ENCODE measurements around the gene CST4.
A peak's percentile ranks its signal among the peaks of the same experiment; 100 is the strongest.
"Not testable (repeated sequence)": the region's sequence is repeated elsewhere in the genome, so short reads cannot be mapped to it uniquely, and the experiment has no call there.

Gene CST4

DNA sequence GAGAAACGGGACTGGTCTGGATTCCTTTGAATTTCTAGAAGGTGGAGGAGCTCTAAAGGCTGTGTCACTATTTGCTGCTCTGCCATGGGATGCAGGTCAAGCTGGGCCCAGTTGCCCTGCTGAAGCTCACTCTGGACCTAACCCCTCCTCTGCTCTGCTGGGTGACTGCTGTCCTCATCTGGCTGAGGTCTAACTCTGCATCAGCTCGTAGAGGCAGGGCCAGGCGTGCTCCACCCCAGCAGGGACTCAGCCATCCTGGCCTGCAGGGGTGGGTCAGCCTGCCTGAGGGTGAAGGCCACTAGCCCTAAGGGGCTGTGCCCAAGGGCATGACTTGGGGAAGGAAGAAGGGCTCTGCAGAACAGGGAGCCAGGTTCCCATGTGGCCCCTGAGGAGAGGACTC, 852 bp downstream of the CST4 start:
- no peak for DNase-seq (ENCODE audit: low spot score)

DNA sequence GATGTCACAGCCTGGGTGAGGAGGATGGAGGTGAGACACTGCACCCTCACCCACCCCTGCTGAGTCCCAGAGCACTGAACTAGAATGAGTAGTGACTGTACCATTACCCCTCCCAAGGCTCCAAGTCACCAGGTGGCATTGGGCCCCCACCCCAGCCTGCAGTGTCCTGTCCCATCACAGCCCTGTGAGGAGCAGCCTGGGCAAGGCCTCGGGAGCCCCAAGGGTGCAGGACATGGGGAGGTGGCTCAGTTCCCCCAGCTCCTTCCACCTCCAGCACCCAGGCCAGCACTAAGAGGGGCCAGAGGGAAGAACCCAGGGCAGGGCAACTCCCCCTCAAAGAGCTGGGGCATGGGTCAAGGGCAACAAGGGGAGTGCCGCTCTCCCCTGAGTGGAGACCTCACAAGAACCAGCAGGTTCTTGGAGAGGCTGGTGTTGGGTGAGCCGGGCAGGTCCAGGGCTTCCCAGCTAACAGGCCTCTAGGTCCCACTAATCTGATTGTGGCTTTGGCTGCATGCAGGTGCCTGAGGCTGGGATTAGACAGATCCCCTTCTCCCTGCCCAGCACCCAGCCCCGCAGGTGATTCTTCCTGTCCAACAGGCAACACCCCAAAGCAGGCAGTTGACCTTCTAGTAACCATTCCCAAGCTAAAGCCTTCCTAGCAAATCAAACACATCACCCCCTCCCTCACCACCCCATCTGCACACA, 2.6 kb downstream of the CST4 start:
- no peak for DNase-seq (ENCODE audit: low spot score)

GRCh38 chr20:23685529-23685896, 3.3 kb downstream of the CST4 start:
- not testable (repeated sequence) for DNase-seq (ENCODE audit: low spot score)

GRCh38 chr20:23684261-23684660, 4.6 kb downstream of the CST4 start:
- DNase-seq (ENCODE audit: low spot score), result no peak

DNA sequence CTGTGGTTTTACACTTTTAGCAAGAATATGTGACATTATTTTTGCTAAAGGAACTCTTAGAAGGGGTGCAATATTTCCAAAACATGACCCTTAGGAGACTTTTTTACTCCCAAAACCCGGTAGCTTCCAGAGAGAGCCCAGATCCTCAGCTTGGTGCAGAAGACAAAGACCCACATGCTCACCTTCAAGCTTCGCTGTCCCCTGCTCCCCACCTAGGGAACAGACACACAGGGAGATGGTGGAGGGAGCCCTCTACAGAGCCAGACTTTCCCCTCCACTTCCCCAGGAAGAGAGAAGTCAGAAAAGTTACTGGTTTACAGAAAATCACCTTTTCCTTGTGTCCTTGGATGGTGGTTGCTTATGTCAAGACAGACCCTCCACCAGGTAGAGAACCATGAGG, 5.0 kb downstream of the CST4 start:
- no peak for DNase-seq (ENCODE audit: low spot score)

DNA sequence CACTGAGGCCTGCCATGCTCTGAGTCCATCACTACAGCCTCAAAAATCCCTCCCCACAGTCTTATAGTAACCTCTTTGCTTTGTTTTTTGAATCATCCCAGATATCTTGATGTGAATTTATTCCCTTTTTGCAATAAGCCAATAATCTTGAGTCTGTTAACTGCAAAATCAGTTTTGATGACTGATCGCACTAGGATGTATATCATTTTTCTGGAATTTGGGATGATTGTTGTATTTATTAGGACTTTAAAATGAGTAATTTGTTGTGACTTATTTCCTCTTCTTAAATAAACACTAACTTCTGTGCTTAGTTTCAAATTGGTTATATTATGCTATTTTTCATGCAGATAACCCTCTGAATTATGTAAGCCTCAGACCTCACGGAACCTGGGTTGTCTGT, 5.6 kb downstream of the CST4 start:
- no peak for DNase-seq (ENCODE audit: low spot score)

GRCh38 chr20:23680146-23680545, 8.7 kb downstream of the CST4 start:
- DNase-seq (ENCODE audit: low spot score), result no peak

GRCh38 chr20:23679133-23680092, 9.4 kb downstream of the CST4 start:
- no peak for DNase-seq (ENCODE audit: low spot score)

GRCh38 chr20:23673209-23673608, 15.6 kb downstream of the CST4 start:
- no peak for DNase-seq (ENCODE audit: low spot score)

GRCh38 chr20:23672158-23672557, 16.7 kb downstream of the CST4 start:
- no peak for DNase-seq (ENCODE audit: low spot score)

DNA sequence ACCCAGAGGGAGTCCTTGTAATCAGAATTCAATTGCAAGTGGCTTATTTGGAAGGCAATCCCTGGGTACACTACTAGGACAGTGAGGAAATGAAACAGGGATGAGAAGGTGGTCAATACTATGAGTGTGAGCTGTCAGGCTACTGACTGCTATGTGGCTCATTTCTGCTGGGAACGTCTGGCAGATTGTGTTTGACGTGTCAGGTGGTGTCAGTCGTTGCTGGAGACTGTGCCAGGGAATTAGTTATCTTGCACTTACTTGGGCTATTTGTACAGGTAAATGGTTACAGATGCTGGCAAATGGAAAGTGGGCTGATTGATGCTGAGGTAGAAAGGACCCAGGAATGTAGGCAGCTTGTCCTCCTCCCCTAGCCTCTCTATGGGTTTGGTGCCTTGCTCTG, 17.4 kb downstream of the CST4 start:
- DNase-seq (ENCODE audit: low spot score), result no peak

- no peak for DNase-seq (ENCODE audit: low spot score)
These were observed 18.5 kb downstream of the CST4 start for GRCh38 chr20:23670361-23670760.

DNA sequence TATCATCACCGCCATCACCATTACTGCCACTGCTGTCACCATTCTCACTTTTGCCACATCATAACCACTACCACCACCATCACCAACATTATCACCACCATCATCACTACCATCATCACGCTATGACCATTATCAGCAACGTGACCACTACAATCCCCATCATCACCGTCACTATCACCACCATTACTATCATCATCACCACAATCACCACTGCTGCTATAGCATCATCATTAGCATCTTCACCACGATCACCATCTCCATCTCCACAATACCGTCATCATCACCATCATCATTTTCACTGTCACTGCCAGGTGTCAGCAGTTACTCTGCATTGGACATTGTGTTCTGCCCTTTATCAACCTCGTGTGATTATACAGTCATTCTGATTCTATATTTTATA, 19.0 kb downstream of the CST4 start:
- DNase-seq (ENCODE audit: low spot score), result no peak

DNA sequence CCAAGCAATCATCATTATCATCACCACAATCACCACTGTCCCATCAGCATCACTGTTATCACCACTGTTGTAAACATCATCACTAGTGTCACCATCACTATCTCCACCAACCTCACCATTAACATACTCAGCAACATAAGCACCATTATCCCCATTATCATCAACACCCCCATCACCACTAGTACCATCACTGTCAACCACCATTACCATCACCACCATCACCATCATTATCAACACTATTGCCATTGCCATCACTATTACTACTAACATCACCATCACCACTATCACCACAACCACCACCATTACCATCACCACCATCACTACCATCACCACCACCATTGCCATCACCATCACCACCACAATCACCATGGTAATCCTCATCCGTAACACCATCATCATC, 19.5 kb downstream of the CST4 start:
- DNase-seq (ENCODE audit: low spot score), result no peak

GRCh38 chr20:23668477-23668951, 20.3 kb downstream of the CST4 start:
- DNase-seq (ENCODE audit: low spot score), result peak; percentile 35

GRCh38 chr20:23667666-23668065, 21.2 kb downstream of the CST4 start:
- no peak for DNase-seq (ENCODE audit: low spot score)

DNA sequence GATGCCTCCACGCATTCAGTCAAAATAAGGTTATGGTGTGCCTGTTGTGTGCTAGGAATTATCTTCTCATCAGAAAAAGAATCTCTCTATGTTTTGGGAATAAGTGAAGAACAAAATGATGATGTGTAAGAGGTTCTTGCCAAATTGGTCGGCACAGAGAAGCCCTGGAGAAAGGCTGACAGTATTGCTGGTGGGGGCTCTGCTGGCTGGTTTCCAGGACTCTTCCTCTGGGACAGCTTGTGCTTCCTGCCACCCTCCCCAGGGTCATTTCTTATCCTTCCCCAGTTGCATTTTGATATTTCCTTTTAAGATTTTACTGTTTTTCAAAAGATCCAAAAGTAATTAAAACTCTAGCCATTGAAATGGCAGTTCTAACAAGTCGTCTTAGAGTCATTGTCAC, 22.1 kb downstream of the CST4 start:
- DNase-seq (ENCODE audit: low spot score), result no peak

DNA sequence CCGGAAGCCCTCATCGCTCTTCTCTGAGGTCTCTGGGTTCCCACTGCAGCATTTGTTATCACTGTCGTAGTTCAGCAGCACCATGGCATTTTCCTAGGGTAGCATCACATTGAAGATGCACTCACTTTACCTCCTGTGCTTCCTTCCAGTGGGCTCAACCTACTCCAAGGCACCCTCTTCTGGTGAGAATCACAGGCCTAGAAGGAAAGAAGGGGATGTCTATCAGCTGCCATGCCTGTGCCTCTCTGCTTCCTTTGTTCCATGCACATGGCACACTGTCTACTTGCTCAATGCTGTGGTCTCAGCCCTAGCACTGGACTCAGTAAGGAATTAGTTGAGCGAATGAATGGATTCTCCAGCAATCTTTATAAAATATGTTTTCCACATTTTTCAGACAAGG, 22.6 kb downstream of the CST4 start:
- no peak for DNase-seq (ENCODE audit: low spot score)

- DNase-seq (ENCODE audit: low spot score), result no peak
These were observed 23.9 kb downstream of the CST4 start for GRCh38 chr20:23664954-23665353.

DNA sequence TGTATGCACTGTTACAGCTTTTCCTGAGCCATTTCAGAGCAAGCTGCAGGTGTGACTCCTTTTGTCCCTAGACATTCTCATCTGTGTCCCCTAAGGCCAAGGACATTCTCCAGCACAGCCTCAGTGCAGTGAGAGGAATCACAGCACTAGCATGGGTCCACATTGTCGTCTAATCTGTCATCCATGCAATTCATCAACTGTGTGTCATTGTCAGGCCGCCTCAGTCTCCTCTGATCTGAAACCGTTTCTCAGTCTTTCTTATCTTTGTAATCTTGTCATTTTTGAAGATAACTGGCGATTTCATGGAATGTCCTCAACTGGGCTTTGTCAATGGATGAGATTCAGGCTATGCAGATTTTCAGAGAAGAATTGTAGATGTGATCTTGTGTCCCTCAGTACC, 24.8 kb downstream of the CST4 start:
- DNase-seq (ENCODE audit: low spot score), result not testable (repeated sequence)

DNA sequence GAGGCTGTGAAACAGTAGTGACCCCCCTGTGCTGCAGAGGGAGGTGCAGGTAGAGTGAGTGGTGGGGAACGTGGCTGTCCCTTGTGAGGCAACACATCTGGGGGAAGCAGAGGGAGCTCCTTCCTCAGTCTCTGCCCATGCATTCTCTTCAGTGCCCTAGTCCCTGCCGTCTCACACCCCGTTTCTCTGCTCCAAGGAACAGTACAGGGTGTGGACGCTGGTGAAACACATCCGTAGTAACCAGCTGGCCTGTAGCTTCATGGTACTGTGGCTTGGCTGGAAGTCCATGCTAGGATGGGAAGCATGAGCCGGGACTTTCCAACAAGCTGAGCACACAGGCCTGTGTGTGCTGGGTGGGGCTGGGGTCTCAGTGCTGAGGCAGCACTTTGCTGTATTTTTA, 25.7 kb downstream of the CST4 start:
- DNase-seq (ENCODE audit: low spot score), result no peak

DNA sequence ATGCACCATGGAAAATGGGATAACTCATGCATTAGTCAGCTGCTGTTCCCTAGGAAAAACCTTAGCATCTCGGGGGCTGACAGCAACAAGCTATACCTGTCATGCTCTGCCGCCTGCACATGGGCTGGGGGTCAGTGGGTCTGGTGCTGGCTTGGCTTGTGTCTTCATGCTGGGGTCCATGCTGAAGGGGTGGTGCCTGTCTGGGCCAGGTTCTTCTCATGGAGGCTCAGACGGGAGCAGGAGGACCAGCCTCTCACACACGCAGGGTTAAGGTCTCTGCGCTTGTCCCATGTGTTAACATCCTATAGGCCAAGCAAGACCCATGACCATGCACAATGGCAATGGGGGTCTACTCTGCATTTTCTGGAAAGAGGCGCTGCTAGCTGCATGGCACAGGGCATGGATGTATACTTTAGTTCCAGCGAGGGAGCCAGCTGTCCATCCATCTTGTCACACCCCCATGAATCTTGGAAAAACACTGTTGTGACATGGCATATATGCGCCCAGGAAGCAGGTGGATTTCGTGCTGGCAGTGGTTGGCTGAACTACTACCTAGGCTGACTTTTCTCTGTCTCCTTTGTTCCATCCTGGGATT, 26.5 kb downstream of the CST4 start:
- no peak for DNase-seq (ENCODE audit: low spot score)

- DNase-seq (ENCODE audit: low spot score), result no peak
These were observed 27.8 kb downstream of the CST4 start for GRCh38 chr20:23661002-23661429.

Measured in CD4-positive, alpha-beta T cell treated with Interleukin-2 at 100 ng/mL for 4 hours (primary cell).